ENCODE measurements around the gene SDC1. TPM values are rescaled to one million over a fixed set of nuclear protein-coding genes. Genes with fewer than 3 reads are reported as not detected.
A peak's percentile ranks its signal among the peaks of the same experiment; 100 is the strongest.

SDC1 gene
- total RNA-seq, 6 donors from 2014 or later, result 74.4 to 213 (median 154) TPM

DNA sequence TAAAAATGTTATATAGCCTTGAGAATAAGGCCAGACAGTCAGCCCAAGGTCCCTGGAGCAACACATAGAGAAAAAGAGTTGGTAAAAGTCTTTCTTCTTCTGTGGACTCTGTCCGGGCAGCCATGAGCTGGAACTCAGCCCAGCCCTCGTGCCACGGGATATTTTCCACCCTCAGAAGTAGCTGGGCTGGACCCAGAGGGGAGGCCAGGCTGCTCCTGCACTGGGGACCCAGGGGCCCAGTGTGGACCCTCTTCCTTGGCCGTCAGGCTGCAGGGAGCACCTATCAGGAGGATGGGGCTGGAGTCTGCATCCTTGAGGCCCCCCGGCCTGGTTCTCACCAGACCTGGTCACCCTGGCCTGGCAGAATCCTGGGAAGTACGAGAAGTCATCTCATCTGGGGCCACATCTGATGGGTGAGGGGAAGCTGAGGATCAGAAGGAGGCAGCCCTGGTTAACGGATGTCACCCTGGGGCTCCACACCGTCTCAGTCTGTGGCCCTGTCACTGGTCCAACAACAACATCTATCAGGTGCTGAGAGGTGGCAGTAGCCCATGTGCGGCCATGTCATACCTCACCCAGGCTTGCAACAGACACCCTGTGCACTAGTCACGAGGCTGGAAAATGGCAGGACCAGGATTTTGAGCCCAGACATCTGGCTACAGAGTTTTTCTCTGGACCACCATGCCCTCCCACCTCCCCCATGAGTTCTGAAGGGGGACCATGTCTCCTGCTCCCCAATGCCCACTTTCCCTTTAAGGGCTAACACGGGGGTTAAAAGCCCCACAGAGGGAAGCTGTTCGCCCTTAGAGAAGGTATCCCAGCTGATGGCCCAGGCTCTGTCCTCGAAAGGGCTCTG, 33.0 kb downstream of the SDC1 start:
- H3K27ac ChIP-seq, result peak overlapping the region in 3 of 4 donors; percentile 57 to 72 (median 69)
- TF ChIP-seq EP300 (IDR thresholded peaks at IDR 0.05) (no peak), POLR2AphosphoS5 (IDR thresholded peaks at IDR 0.05) (no peak), POLR2A (IDR thresholded peaks at IDR 0.05) (no peak)
- TF ChIP-seq, protein P1, sequence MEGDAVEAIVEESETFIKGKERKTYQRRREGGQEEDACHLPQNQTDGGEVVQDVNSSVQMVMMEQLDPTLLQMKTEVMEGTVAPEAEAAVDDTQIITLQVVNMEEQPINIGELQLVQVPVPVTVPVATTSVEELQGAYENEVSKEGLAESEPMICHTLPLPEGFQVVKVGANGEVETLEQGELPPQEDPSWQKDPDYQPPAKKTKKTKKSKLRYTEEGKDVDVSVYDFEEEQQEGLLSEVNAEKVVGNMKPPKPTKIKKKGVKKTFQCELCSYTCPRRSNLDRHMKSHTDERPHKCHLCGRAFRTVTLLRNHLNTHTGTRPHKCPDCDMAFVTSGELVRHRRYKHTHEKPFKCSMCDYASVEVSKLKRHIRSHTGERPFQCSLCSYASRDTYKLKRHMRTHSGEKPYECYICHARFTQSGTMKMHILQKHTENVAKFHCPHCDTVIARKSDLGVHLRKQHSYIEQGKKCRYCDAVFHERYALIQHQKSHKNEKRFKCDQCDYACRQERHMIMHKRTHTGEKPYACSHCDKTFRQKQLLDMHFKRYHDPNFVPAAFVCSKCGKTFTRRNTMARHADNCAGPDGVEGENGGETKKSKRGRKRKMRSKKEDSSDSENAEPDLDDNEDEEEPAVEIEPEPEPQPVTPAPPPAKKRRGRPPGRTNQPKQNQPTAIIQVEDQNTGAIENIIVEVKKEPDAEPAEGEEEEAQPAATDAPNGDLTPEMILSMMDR (IDR thresholded peaks at IDR 0.05), result no peak
- no peak for DNase-seq

DNA sequence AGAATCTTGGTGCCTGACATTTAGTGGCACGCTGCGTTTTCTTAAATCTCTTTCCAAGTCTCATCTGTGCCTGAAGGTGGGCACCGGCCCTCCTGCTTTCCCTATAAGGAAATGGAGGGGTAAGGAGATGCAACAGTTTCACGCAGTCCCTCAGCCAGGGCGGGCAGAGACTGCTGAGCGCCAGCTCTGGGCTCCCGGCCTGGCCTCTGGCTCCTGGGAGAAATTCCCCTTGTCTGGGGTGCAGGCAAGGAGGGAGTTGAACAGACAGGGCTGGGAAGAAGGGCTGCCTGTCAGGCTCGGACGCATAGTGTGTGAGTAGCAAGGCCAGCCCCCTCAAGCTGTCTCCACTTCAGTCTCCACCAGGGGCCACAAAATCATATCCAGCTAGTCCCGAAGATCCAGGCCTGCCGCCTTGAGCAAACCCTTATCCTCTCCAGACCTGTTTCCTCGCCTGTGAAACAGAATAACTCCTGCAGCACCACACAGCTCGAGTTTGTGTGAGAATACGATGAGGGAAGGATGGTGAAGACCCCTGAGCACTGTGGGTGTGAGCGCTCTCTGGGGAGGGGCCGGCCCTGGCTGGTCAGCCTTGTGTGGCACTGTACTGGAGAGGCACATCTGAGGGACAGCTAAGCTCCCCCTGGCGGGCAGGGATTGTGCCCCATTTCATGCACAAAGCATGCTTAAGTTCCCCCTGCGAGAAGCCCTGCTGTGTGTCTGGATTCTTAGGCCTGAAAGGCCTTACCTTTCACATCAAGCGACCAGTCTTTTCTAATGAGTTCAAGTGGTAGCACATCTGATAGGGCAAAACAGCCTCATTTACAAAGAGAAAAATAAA, 33.8 kb downstream of the SDC1 start:
- no peak for DNase-seq
- TF ChIP-seq POLR2A (IDR thresholded peaks at IDR 0.05) (no peak), EP300 (IDR thresholded peaks at IDR 0.05) (no peak)
- TF ChIP-seq, protein P1 (IDR thresholded peaks at IDR 0.05), result peak in 2 of 6 experiments; percentile 22 to 24
- Histone ChIP-seq H3K27me3 (no peaks in the 10 kb centered on the region), H3K4me1 (peaks cover 3 to 43% (median 15%) of the 10 kb centered on the region in 4 donors), H3K36me3 (no peaks in the 10 kb centered on the region), H3K9me3 (no peaks in the 10 kb centered on the region), H3K4me3 (no peak overlapping the region), H3K27ac (peak overlapping the region in 1 of 4 donors; percentile 46)
- no peak for ATAC-seq (ENCODE audit: low FRiP score in 2 of 2)
- WGBS, 2 donors, result 78 to 87% methylated on average over 13 to 18 of the region's 19 CpGs

More for the DNA sequence above, 33.0 kb downstream of the SDC1 start:
- Histone ChIP-seq H3K4me3 (no peak overlapping the region), H3K36me3 (no peaks in the 10 kb centered on the region), H3K4me1 (peaks cover 0 to 39% (median 11%) of the 10 kb centered on the region in 4 donors), H3K9me3 (no peaks in the 10 kb centered on the region), H3K27me3 (no peaks in the 10 kb centered on the region)
- WGBS, 2 donors, result 72 to 78% methylated on average over 9 to 10 of the region's 13 CpGs
- no peak for ATAC-seq (ENCODE audit: low FRiP score in 2 of 2)

DNA sequence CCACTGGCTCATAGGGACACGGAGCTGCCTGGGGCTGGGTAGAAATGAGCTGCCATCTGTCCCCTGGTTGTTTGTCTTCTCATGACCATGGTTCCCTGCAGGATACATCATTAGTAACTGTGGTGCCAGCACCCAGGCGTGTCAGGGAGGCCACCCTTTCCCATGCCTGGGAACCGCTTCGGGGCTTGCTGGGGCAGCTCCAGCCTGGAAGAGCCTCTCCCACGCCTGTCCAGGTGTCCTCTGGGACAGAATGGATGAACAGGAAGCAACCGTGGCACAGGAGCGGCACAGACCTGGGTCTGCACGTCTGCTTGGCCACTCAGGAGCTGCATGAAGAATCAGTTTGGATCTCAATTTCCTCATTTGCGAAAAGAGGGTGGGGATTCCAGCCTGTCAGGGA, 34.8 kb downstream of the SDC1 start:
- TF ChIP-seq POLR2AphosphoS5 (IDR thresholded peaks at IDR 0.05), result no peak
- no peak for TF ChIP-seq EP300 (IDR thresholded peaks at IDR 0.05)
- TF ChIP-seq, protein P1 (IDR thresholded peaks at IDR 0.05), result no peak
- TF ChIP-seq POLR2A (IDR thresholded peaks at IDR 0.05), result no peak
- Histone ChIP-seq H3K27me3 (no peaks in the 10 kb centered on the region), H3K4me1 (peaks cover 12 to 44% (median 24%) of the 10 kb centered on the region in 4 donors), H3K27ac (no peak overlapping the region), H3K9me3 (no peaks in the 10 kb centered on the region), H3K4me3 (no peak overlapping the region), H3K36me3 (no peaks in the 10 kb centered on the region)
- WGBS, 2 donors, result 80 to 100% methylated on average over 1 to 9 of the region's 9 CpGs
- DNase-seq (no peak), ATAC-seq (ENCODE audit: low FRiP score in 2 of 2) (no peak)

DNA sequence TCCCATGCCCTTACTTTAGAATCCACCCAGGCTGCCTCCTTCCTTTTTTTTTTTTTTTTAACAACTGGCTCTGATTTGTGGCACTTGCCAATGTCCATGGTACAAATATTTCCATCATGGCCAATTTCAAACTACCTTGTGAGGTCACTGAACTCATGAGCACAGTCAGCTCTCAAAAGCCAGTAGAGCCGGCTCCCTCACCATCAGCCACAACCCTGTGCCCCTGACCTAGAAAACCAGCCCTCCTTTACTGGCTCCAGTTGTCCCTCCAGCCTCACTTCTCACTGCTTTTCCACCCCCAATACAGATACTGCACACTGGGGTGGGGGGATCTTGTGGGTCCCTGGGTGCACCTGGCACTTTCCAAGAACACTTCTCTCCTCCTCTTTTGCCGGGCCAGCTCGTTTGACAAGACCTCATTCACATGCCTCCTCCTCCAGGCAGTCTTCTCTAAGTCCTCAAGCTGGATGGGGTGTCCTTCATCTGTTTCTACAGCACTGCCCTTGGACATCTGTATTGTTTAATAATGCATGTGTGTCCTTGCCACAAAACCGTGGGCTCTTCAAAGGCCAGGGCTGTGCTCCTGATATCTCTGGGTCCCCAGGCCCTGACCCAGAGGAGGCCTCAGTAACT, 35.5 kb downstream of the SDC1 start:
- no peak for TF ChIP-seq POLR2AphosphoS5 (IDR thresholded peaks at IDR 0.05)
- no peak for TF ChIP-seq POLR2A (IDR thresholded peaks at IDR 0.05)
- TF ChIP-seq EP300 (IDR thresholded peaks at IDR 0.05), result no peak
- TF ChIP-seq, protein P1 (IDR thresholded peaks at IDR 0.05), result no peak
- DNase-seq (no peak), ATAC-seq (ENCODE audit: low FRiP score in 2 of 2) (no peak)
- Histone ChIP-seq H3K27ac (no peak overlapping the region), H3K4me1 (peaks cover 17 to 48% (median 31%) of the 10 kb centered on the region in 4 donors), H3K9me3 (no peaks in the 10 kb centered on the region), H3K4me3 (no peak overlapping the region), H3K27me3 (no peaks in the 10 kb centered on the region), H3K36me3 (no peaks in the 10 kb centered on the region)
- 73 to 82% methylated on average over 4 of the region's 4 CpGs for WGBS, 2 donors

Data from upper lobe of left lung (tissue), 6 donors.